Activated CD4-positive, alpha-beta T cell treated with anti-CD3 and anti-CD28 coated beads, Interleukin-2, amount 10 ng/mL, durations not matched to agents 7 days and 5 days (primary cell): Measurements from ENCODE around the gene CUL9. TPM values are rescaled to one million over a fixed set of nuclear protein-coding genes. Genes with fewer than 3 reads are reported as not detected.
"Not testable (repeated sequence)": the region's sequence is repeated elsewhere in the genome, so short reads cannot be mapped to it uniquely, and the experiment has no call there.

Source experiments
- CTCF ChIA-PET: fragments of 350-600 bp; sonication (Branson Sonifier 250); formaldehyde crosslinking; loops from one replicate; lab custom pipeline; 2021; ENCODE audit warnings: antibody characterized with exemption; lab: Charles Lee
- POLR2A ChIA-PET: fragments of 350-600 bp; sonication (Branson Sonifier 250); formaldehyde crosslinking; loops from one replicate; lab custom pipeline; 2021; ENCODE audit warnings: antibody characterized with exemption; lab: Charles Lee
- DNase-seq: peaks from one replicate; pipeline ENCODE4 v3.0.0-alpha.2; 2020
- H3K27ac Mint-ChIP-seq: one replicate; pipeline ENCODE4 v1.8.0; 2021; ENCODE audit warnings: mild to moderate bottlenecking, moderate library complexity, mixed read lengths
- H3K27me3 Mint-ChIP-seq: one replicate; pipeline ENCODE4 v1.8.0; 2021; ENCODE audit warnings: mixed read lengths
- H3K36me3 Mint-ChIP-seq: one replicate; pipeline ENCODE4 v1.8.0; 2021; ENCODE audit warnings: low read depth, mixed read lengths
- H3K4me1 Mint-ChIP-seq: one replicate; pipeline ENCODE4 v1.8.0; 2021; ENCODE audit warnings: mixed read lengths
- H3K4me3 Mint-ChIP-seq: one replicate; pipeline ENCODE4 v1.8.0; 2021; ENCODE audit warnings: mild to moderate bottlenecking, moderate library complexity, mixed read lengths
- H3K9me3 Mint-ChIP-seq: one replicate; pipeline ENCODE4 v1.8.0; 2021; ENCODE audit warnings: mixed read lengths
- total RNA-seq, 2 experiments: library from RNA; stranded (reverse); gene quantifications; one replicate each; pipeline ENCODE4 v1.2.3, GENCODE V29; 2021

Gene CUL9
- 10 to 100 TPM; 57.8 to 60.7 TPM for total RNA-seq

GRCh38 chr6:43181942-43182860 is at the start of gene CUL9:
Gene CUL9 (plus strand): TSS chr6:43182196. CDS start chr6:43184311, 2,115 bp downstream.
- Mint-ChIP-seq H3K27me3 (no peaks in the 10 kb centered on the region), H3K4me3 (peak within 1 kb of the TSS; percentile 95), H3K9me3 (no peaks in the 10 kb centered on the region), H3K4me1 (peaks cover 50% of the 10 kb centered on the region), H3K27ac (peak within 1 kb of the TSS; percentile 78), H3K36me3 (peaks cover 34% of the 10 kb centered on the region)
- ChIA-PET CTCF (interaction anchor here (0.7 to 1.6 kb wide), 6 partner anchors 9 to 47 kb away, joined by 3 to 6 read pairs (median 4); partner anchors contain the start of gene DNPH1), POLR2A (no interaction called here)
- DNase-seq, result peak; percentile 86

GRCh38 chr6:43138267-43138666 is 43.7 kb upstream of the CUL9 start:
- no peaks in the 10 kb centered on the region for H3K36me3 Mint-ChIP-seq

GRCh38 chr6:43139973-43140372 is 42.0 kb upstream of the CUL9 start:
- POLR2A ChIA-PET, H3K27me3 Mint-ChIP-seq, H3K27ac Mint-ChIP-seq, H3K36me3 Mint-ChIP-seq, H3K4me3 Mint-ChIP-seq, CTCF ChIA-PET, H3K9me3 Mint-ChIP-seq, DNase-seq: not testable (repeated sequence)
- H3K4me1 Mint-ChIP-seq, result peaks cover 12% of the 10 kb centered on the region

More at GRCh38 chr6:43138267-43138666, 43.7 kb upstream of the CUL9 start:
- H3K4me3 Mint-ChIP-seq, result no peak overlapping the region
- H3K27me3 Mint-ChIP-seq, result peaks cover 2% of the 10 kb centered on the region
- no peak for DNase-seq
- POLR2A ChIA-PET, result no interaction called here
- H3K27ac Mint-ChIP-seq, result no peak overlapping the region
- CTCF ChIA-PET, result interaction anchor here (1.0 kb wide), 1 partner anchor 61 kb away, joined by 3 read pairs; no protein-coding TSS in a partner anchor
- H3K4me1 Mint-ChIP-seq, result peaks cover 6% of the 10 kb centered on the region
- no peaks in the 10 kb centered on the region for H3K9me3 Mint-ChIP-seq

GRCh38 chr6:43141644-43142043 is 40.4 kb upstream of the CUL9 start:
- H3K4me1 Mint-ChIP-seq, result peaks cover 12% of the 10 kb centered on the region
- H3K36me3 Mint-ChIP-seq, result no peaks in the 10 kb centered on the region
- H3K27me3 Mint-ChIP-seq, result peaks cover 2% of the 10 kb centered on the region
- H3K9me3 Mint-ChIP-seq, result no peaks in the 10 kb centered on the region
- H3K4me3 Mint-ChIP-seq, result no peak overlapping the region
- ChIA-PET POLR2A (no interaction called here), CTCF (no interaction called here)
- H3K27ac Mint-ChIP-seq, result no peak overlapping the region
- DNase-seq, result no peak

- POLR2A ChIA-PET, result no interaction called here
- H3K9me3 Mint-ChIP-seq, result no peaks in the 10 kb centered on the region
Measured at GRCh38 chr6:43142101-43142500, 39.9 kb upstream of the CUL9 start.

GRCh38 chr6:43143235-43144128 is 38.5 kb upstream of the CUL9 start:
- H3K27ac Mint-ChIP-seq, result no peak overlapping the region
- H3K4me1 Mint-ChIP-seq, result peaks cover 12% of the 10 kb centered on the region
- ChIA-PET POLR2A (interaction anchor here (0.8 kb wide), 1 partner anchor 214 kb away, joined by 4 read pairs; the partner anchor contains the start of gene CNPY3), CTCF (interaction anchor here (0.5 to 2.4 kb wide), 44 partner anchors 9 to 1081 kb away, joined by 3 to 16 read pairs (median 4); partner anchors contain the start of genes CNPY3, CUL7, CUL9 and DNPH1)
- H3K4me3 Mint-ChIP-seq, result no peak overlapping the region
- DNase-seq, result peak; percentile 78
- H3K36me3 Mint-ChIP-seq, result no peaks in the 10 kb centered on the region
- H3K27me3 Mint-ChIP-seq, result no peaks in the 10 kb centered on the region
- H3K9me3 Mint-ChIP-seq, result no peaks in the 10 kb centered on the region

More at GRCh38 chr6:43142101-43142500, 39.9 kb upstream of the CUL9 start:
- Mint-ChIP-seq H3K4me3 (no peak overlapping the region), H3K27ac (no peak overlapping the region), H3K36me3 (no peaks in the 10 kb centered on the region), H3K4me1 (peaks cover 12% of the 10 kb centered on the region), H3K27me3 (peaks cover 2% of the 10 kb centered on the region)
- CTCF ChIA-PET, result interaction anchor here (2.4 kb wide), 1 partner anchor 12 kb away, joined by 16 read pairs; no protein-coding TSS in a partner anchor
- DNase-seq, result no peak

- DNase-seq, result no peak
- no peak overlapping the region for H3K4me3 Mint-ChIP-seq
- POLR2A ChIA-PET, result no interaction called here
- no peaks in the 10 kb centered on the region for H3K36me3 Mint-ChIP-seq
- H3K27ac Mint-ChIP-seq, result no peak overlapping the region
- CTCF ChIA-PET, result interaction anchor here (0.5 to 1.3 kb wide), 2 partner anchors 32 to 159 kb away, joined by 3 read pairs; no protein-coding TSS in a partner anchor
- peaks cover 12% of the 10 kb centered on the region for H3K4me1 Mint-ChIP-seq
- no peaks in the 10 kb centered on the region for H3K27me3 Mint-ChIP-seq
- no peaks in the 10 kb centered on the region for H3K9me3 Mint-ChIP-seq
Measured at GRCh38 chr6:43144879-43145278, 37.1 kb upstream of the CUL9 start.

GRCh38 chr6:43146261-43146660 is 35.7 kb upstream of the CUL9 start:
- Mint-ChIP-seq H3K36me3 (no peaks in the 10 kb centered on the region), H3K4me3 (no peak overlapping the region), H3K9me3 (no peaks in the 10 kb centered on the region), H3K4me1 (peaks cover 12% of the 10 kb centered on the region), H3K27ac (no peak overlapping the region), H3K27me3 (no peaks in the 10 kb centered on the region)
- ChIA-PET POLR2A (no interaction called here), CTCF (interaction anchor here (1.6 kb wide), 1 partner anchor 9 kb away, joined by 4 read pairs; no protein-coding TSS in a partner anchor)
- no peak for DNase-seq

GRCh38 chr6:43146709-43147688 is 35.0 kb upstream of the CUL9 start:
- no peaks in the 10 kb centered on the region for H3K9me3 Mint-ChIP-seq
- H3K36me3 Mint-ChIP-seq, result no peaks in the 10 kb centered on the region
- no peaks in the 10 kb centered on the region for H3K27me3 Mint-ChIP-seq
- CTCF ChIA-PET, result interaction anchor here (1.1 to 1.6 kb wide), 2 partner anchors 9 to 168 kb away, joined by 4 read pairs; partner anchors contain the start of gene PEX6
- peaks cover 12% of the 10 kb centered on the region for H3K4me1 Mint-ChIP-seq
- DNase-seq, result no peak
- no peak overlapping the region for H3K27ac Mint-ChIP-seq
- POLR2A ChIA-PET, result no interaction called here
- H3K4me3 Mint-ChIP-seq, result no peak overlapping the region

GRCh38 chr6:43147691-43148477 is 34.1 kb upstream of the CUL9 start:
- ChIA-PET CTCF (interaction anchor here (1.1 to 1.6 kb wide), 2 partner anchors 8 to 169 kb away, joined by 4 read pairs; partner anchors contain the start of gene PEX6), POLR2A (no interaction called here)
- H3K4me1 Mint-ChIP-seq, result peaks cover 10% of the 10 kb centered on the region
- no peak overlapping the region for H3K4me3 Mint-ChIP-seq
- H3K27ac Mint-ChIP-seq, result no peak overlapping the region
- no peaks in the 10 kb centered on the region for H3K27me3 Mint-ChIP-seq
- no peaks in the 10 kb centered on the region for H3K36me3 Mint-ChIP-seq
- no peaks in the 10 kb centered on the region for H3K9me3 Mint-ChIP-seq
- DNase-seq, result no peak

- POLR2A ChIA-PET, result no interaction called here
- H3K9me3 Mint-ChIP-seq, result no peaks in the 10 kb centered on the region
Measured at GRCh38 chr6:43149265-43149664, 32.7 kb upstream of the CUL9 start.

More at GRCh38 chr6:43149265-43149664, 32.7 kb upstream of the CUL9 start:
- CTCF ChIA-PET, result interaction anchor here (0.7 kb wide), 1 partner anchor 132 kb away, joined by 3 read pairs; no protein-coding TSS in a partner anchor
- Mint-ChIP-seq H3K27me3 (no peaks in the 10 kb centered on the region), H3K27ac (no peak overlapping the region), H3K4me1 (no peaks in the 10 kb centered on the region), H3K36me3 (no peaks in the 10 kb centered on the region), H3K4me3 (no peak overlapping the region)
- DNase-seq, result no peak
